Hepatocyte (in vitro differentiated cells): ENCODE results near the gene CTDNEP1. TPM values are rescaled to one million over a fixed set of nuclear protein-coding genes. Genes with fewer than 3 reads are reported as not detected.

Experiments
- DNase-seq: peaks from one replicate; pipeline ENCODE4 v3.0.0-alpha.2; 2016; ENCODE audit warnings: low spot score
- H2AFZ ChIP-seq: fragments of 200-600 bp; sonication (generic); 2 replicates; pipeline ENCODE4 v1.6.0; 2016; ENCODE audit warnings: antibody characterized with exemption, mild to moderate bottlenecking
- H3K27ac ChIP-seq: fragments of 200-600 bp; sonication (generic); 2 replicates; pipeline ENCODE4 v1.5.1; 2016; ENCODE audit warnings: mild to moderate bottlenecking
- H3K27me3 ChIP-seq: fragments of 200-600 bp; sonication (generic); 2 replicates; pipeline ENCODE4 v1.6.1; 2016
- H3K36me3 ChIP-seq: fragments of 200-600 bp; sonication (generic); replicated peaks from 2 replicates; pipeline ENCODE4 v1.5.1; 2016; ENCODE audit warnings: low read depth; ENCODE audit not compliant: insufficient read depth
- H3K4me1 ChIP-seq: fragments of 200-600 bp; sonication (generic); 2 replicates; pipeline ENCODE4 v1.5.1; 2016; ENCODE audit warnings: mild to moderate bottlenecking, moderate library complexity; ENCODE audit not compliant: insufficient read depth
- H3K4me2 ChIP-seq: fragments of 200-600 bp; sonication (generic); 2 replicates; pipeline ENCODE4 v1.6.0; 2016
- H3K4me3 ChIP-seq: fragments of 200-600 bp; sonication (generic); 2 replicates; pipeline ENCODE4 v1.5.1; 2016; ENCODE audit warnings: mild to moderate bottlenecking
- H3K79me2 ChIP-seq: fragments of 200-600 bp; sonication (generic); 2 replicates; pipeline ENCODE4 v1.6.0; 2017; ENCODE audit warnings: mild to moderate bottlenecking
- H3K9me2 ChIP-seq: fragments of 200-600 bp; sonication (generic); replicated peaks from 2 replicates; pipeline ENCODE4 v1.6.0; 2017; ENCODE audit warnings: mild to moderate bottlenecking; ENCODE audit not compliant: insufficient read depth
- H3K9me3 ChIP-seq: fragments of 200-600 bp; sonication (generic); 2 replicates; pipeline ENCODE4 v1.5.1; 2016; ENCODE audit warnings: low read depth, mild to moderate bottlenecking
- H4K20me1 ChIP-seq: fragments of 200-600 bp; sonication (generic); 2 replicates; pipeline ENCODE4 v1.6.0; 2016; ENCODE audit warnings: mild to moderate bottlenecking; ENCODE audit not compliant: insufficient read depth, poor library complexity, severe bottlenecking
- EZH2 ChIP-seq: fragments of 200-600 bp; sonication (generic); IDR thresholded peaks from 2 replicates; pipeline ENCODE4 v1.6.1; 2016; ENCODE audit warnings: antibody characterized with exemption, mild to moderate bottlenecking, borderline replicate concordance
- EZH2phosphoT487 ChIP-seq: fragments of 200-600 bp; sonication (generic); IDR thresholded peaks from one replicate; pipeline ENCODE4 v1.6.1; 2018; ENCODE audit warnings: antibody characterized with exemption, mild to moderate bottlenecking, low read depth, moderate library complexity; ENCODE audit not compliant: unreplicated experiment, severe bottlenecking
- WGBS: methylation state at CpG from one replicate; pipeline ENCODE4 v1.1.6; 2016; ENCODE audit warnings: low lambda C conversion rate; ENCODE audit errors: missing lambda C conversion rate; 5-methylcytosine and 5-hydroxymethylcytosine counted together
- polyA plus RNA-seq: library from polyadenylated mRNA; unstranded; fragments of >200 nt; fragmentation: Nextera tagmentation; extraction: Ambion mirVana; gene quantifications from 2 replicates; pipeline ENCODE4 v1.2.1, GENCODE V29; 2016
- total RNA-seq: library from RNA; depleted of rRNA; stranded (reverse); fragments of >200 nt; gene quantifications from 2 replicates; pipeline ENCODE4 v1.2.3, GENCODE V29; 2014
- TF ChIP-seq, protein P1 (sequence below): fragments of 200-600 bp; sonication (generic); IDR thresholded peaks from 2 replicates; pipeline ENCODE4 v1.5.1; 2016; ENCODE audit warnings: antibody characterized with exemption, mild to moderate bottlenecking; ENCODE audit not compliant: poor library complexity

CTDNEP1 gene
- total and polyA plus RNA-seq, 2 experiments from 2014 or later: 44.6 to 86.9 TPM

DNA sequence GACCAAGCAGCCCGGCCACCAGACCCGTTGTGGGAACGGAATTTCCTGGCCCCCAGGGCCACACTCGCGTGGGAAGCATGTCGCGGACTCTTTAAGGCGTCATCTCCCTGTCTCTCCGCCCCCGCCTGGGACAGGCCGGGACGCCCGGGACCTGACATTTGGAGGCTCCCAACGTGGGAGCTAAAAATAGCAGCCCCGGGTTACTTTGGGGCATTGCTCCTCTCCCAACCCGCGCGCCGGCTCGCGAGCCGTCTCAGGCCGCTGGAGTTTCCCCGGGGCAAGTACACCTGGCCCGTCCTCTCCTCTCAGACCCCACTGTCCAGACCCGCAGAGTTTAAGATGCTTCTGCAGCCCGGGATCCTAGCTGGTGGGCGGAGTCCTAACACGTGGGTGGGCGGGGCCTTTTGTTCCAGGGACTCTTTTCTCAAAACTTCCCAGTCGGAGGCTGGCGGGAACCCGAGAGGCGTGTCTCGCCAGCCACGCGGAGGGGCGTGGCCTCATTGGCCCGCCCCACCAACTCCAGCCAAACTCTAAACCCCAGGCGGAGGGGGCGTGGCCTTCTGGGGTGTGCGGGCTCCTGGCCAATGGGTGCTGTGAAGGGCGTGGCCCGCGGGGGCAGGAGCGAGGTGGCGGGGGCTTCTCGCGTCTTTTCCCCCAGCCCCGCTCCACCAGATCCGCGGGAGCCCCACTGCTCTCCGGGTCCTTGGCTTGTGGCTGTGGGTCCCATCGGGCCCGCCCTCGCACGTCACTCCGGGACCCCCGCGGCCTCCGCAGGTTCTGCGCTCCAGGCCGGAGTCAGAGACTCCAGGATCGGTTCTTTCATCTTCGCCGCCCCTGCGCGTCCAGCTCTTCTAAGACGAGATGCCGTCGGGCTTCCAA lies 29.8 kb upstream of the CTDNEP1 start, which contains the start of gene SLC2A4:
SLC2A4 (plus strand) TSS at position 645 of the 879 bp plus-strand sequence; CDS start at position 862, 217 bp downstream.
- Histone ChIP-seq H3K4me3 (peak within 1 kb of the TSS; percentile 30), H2AFZ (no peak within 1 kb of the TSS), H3K27ac (peak within 1 kb of the TSS; percentile 24), H4K20me1 (no peaks in the 10 kb centered on the region), H3K27me3 (peaks cover 4% of the 10 kb centered on the region), H3K4me1 (peaks cover 13% of the 10 kb centered on the region), H3K9me2 (no peaks in the 10 kb centered on the region), H3K4me2 (peak within 1 kb of the TSS; percentile 86), H3K36me3 (no peaks in the 10 kb centered on the region), H3K79me2 (no peaks in the 10 kb centered on the region), H3K9me3 (no peaks in the 10 kb centered on the region)
- TF ChIP-seq, protein P1, sequence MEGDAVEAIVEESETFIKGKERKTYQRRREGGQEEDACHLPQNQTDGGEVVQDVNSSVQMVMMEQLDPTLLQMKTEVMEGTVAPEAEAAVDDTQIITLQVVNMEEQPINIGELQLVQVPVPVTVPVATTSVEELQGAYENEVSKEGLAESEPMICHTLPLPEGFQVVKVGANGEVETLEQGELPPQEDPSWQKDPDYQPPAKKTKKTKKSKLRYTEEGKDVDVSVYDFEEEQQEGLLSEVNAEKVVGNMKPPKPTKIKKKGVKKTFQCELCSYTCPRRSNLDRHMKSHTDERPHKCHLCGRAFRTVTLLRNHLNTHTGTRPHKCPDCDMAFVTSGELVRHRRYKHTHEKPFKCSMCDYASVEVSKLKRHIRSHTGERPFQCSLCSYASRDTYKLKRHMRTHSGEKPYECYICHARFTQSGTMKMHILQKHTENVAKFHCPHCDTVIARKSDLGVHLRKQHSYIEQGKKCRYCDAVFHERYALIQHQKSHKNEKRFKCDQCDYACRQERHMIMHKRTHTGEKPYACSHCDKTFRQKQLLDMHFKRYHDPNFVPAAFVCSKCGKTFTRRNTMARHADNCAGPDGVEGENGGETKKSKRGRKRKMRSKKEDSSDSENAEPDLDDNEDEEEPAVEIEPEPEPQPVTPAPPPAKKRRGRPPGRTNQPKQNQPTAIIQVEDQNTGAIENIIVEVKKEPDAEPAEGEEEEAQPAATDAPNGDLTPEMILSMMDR: no peak
- no peak for TF ChIP-seq EZH2
- no peak for TF ChIP-seq EZH2phosphoT487
- WGBS: under 1% methylated on average over 61 of the region's 71 CpGs
- peak; percentile 98 for DNase-seq

DNA sequence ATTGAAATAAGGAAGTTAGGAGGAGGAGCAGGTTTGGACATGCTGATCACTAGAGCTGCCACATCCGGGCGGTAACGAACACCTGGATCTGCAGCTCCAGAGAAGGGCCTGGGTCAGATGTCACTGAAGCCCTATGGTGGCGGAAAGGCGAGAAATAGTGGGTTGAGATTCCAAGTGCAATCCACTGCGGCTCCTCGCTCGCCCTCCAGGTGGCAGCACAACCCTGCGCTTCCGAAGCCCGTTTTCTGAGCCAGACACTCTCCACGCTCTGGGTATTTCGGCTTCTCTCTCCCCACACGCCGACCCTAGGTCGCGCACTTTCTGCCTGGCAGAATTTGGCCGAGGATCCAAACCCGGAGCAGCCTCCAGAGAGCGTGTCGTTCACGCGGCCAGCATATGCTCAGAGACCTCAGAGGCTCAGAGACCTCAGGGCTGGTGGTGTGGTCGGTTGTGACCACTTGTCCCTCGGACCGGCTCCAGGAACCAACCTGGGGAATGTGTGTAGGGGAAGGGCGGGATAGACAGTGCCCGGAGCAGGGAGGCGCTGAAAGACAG lies 29.1 kb upstream of the CTDNEP1 start:
- peak overlapping the region; percentile 24 for H3K27ac ChIP-seq
- TF ChIP-seq, protein P1: peak; percentile 87
- no peak for TF ChIP-seq EZH2phosphoT487
- H3K4me1 ChIP-seq: peaks cover 13% of the 10 kb centered on the region
- no peak overlapping the region for H3K4me3 ChIP-seq
- H2AFZ ChIP-seq: no peak overlapping the region
- H3K9me2 ChIP-seq: no peaks in the 10 kb centered on the region
- peak overlapping the region; percentile 86 for H3K4me2 ChIP-seq
- H3K9me3 ChIP-seq: no peaks in the 10 kb centered on the region
- peaks cover 4% of the 10 kb centered on the region for H3K27me3 ChIP-seq
- 2% methylated on average over 29 of the region's 29 CpGs for WGBS
- no peaks in the 10 kb centered on the region for H3K79me2 ChIP-seq
- no peaks in the 10 kb centered on the region for H3K36me3 ChIP-seq
- H4K20me1 ChIP-seq: no peaks in the 10 kb centered on the region
- DNase-seq: peak; percentile 91

DNA sequence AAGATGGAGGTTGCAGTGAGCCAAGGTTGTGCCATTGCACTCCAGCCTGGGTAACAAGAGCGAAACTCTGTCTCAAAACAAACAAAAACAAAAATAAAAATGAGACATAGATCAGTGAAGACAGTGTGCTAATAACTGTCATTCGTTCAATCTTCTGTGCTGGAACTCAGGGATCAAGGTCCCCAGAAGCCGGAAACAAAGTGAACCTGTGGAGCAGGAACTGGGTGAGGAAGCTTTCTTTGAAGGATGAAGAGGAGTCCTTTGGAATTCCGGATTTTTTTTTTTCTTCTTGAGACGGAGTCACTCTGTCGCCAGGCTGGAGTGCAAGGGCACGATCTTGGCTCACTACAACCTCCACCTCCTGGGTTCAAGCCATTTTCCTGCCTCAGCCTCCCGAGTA lies 27.9 kb upstream of the CTDNEP1 start:
- H4K20me1 ChIP-seq: no peaks in the 10 kb centered on the region
- WGBS: 93% methylated on average over 8 of the region's 8 CpGs
- H3K79me2 ChIP-seq: no peaks in the 10 kb centered on the region
- H3K36me3 ChIP-seq: no peaks in the 10 kb centered on the region
- H3K4me1 ChIP-seq: peaks cover 13% of the 10 kb centered on the region
- H3K27ac ChIP-seq: no peak overlapping the region
- H2AFZ ChIP-seq: no peak overlapping the region
- H3K4me2 ChIP-seq: no peak overlapping the region
- no peak for DNase-seq
- peaks cover 4% of the 10 kb centered on the region for H3K27me3 ChIP-seq
- TF ChIP-seq EZH2 (no peak), EZH2phosphoT487 (no peak)
- TF ChIP-seq, protein P1: no peak
- no peak overlapping the region for H3K4me3 ChIP-seq
- no peaks in the 10 kb centered on the region for H3K9me3 ChIP-seq
- H3K9me2 ChIP-seq: no peaks in the 10 kb centered on the region
